Fibroblast of villous mesenchyme (primary cell): ENCODE data around the gene PTPRN. TPM values are rescaled to one million over a fixed set of nuclear protein-coding genes. Genes with fewer than 3 reads are reported as not detected.

Experiments
- DNase-seq: peaks from one replicate; pipeline ENCODE4 v3.0.0-alpha.2; 2010; ENCODE audit warnings: low read depth
- H3K4me3 ChIP-seq: 2 replicates; pipeline ENCODE4 v1.5.1; 2011; ENCODE audit warnings: low read depth, mild to moderate bottlenecking, low read length
- CTCF ChIP-seq: IDR thresholded peaks from 2 replicates; pipeline ENCODE4 v1.5.1; 2012; ENCODE audit warnings: low read depth, mild to moderate bottlenecking, low read length; ENCODE audit not compliant: insufficient read depth
- total RNA-seq: library from RNA; depleted of rRNA; stranded (reverse); fragments of >200 nt; gene quantifications from 2 replicates; pipeline ENCODE4 v1.2.3, GENCODE V29; 2012

Gene PTPRN
- total RNA-seq, 1 donor = 0.86 TPM

- H3K4me3 ChIP-seq = no peak overlapping the region
- TF ChIP-seq CTCF = peak; percentile 97
- DNase-seq = peak; percentile 74
Measured at GRCh38 chr2:219298759-219299371, 10.3 kb downstream of the PTPRN start.

GRCh38 chr2:219297766-219298456 lies 11.3 kb downstream of the PTPRN start:
- peak; percentile 20 for TF ChIP-seq CTCF
- DNase-seq = no peak
- no peak overlapping the region for H3K4me3 ChIP-seq

- no peak for TF ChIP-seq CTCF
- DNase-seq = no peak
- no peak overlapping the region for H3K4me3 ChIP-seq
Measured at GRCh38 chr2:219296631-219297391, 12.4 kb downstream of the PTPRN start.

GRCh38 chr2:219296142-219296541 lies 13.1 kb downstream of the PTPRN start:
- DNase-seq = no peak
- H3K4me3 ChIP-seq = no peak overlapping the region
- no peak for TF ChIP-seq CTCF

GRCh38 chr2:219294356-219295351 lies 14.5 kb downstream of the PTPRN start:
- peak overlapping the region; percentile 60 for H3K4me3 ChIP-seq
- TF ChIP-seq CTCF = peak; percentile 93
- DNase-seq = peak; percentile 77

- no peak for TF ChIP-seq CTCF
- H3K4me3 ChIP-seq = no peak overlapping the region
- DNase-seq = no peak
Measured at GRCh38 chr2:219293736-219294231, 15.4 kb downstream of the PTPRN start.
